SK-N-MC (cell line): Measurements from ENCODE around the gene CDIP1.

Source experiments
- DNase-seq: peaks from one replicate; pipeline ENCODE4 v3.0.0-alpha.2; 2011; ENCODE audit warnings: low read depth, low spot score
- H3K27ac ChIP-seq: fragments of 200-600 bp; sonication (generic); 2 replicates; pipeline ENCODE4 v1.5.1; 2016; ENCODE audit warnings: mixed run types
- H3K36me3 ChIP-seq: fragments of 200-600 bp; sonication (generic); 2 replicates; pipeline ENCODE4 v1.6.1; 2017; ENCODE audit warnings: antibody characterized with exemption, low read length, mixed read lengths; ENCODE audit not compliant: insufficient read depth
- H3K4me3 ChIP-seq: fragments of 200-600 bp; sonication (generic); 2 replicates; pipeline ENCODE4 v1.5.1; 2016
- H3K9ac ChIP-seq: fragments of 200-600 bp; sonication (generic); 2 replicates; pipeline ENCODE4 v1.8.0; 2017; ENCODE audit warnings: mixed run types, mixed read lengths; ENCODE audit not compliant: insufficient read length
- H3K9me3 ChIP-seq: fragments of 200-600 bp; sonication (generic); 2 replicates; pipeline ENCODE4 v1.6.1; 2017; ENCODE audit warnings: low read depth, mild to moderate bottlenecking, antibody characterized with exemption, low read length, moderate library complexity, mixed read lengths
- EZH2 ChIP-seq: fragments of 200-600 bp; sonication (generic); IDR thresholded peaks from one replicate; pipeline ENCODE4 v1.6.1; 2017; ENCODE audit warnings: antibody characterized with exemption
- FOXP2 ChIP-seq: optimal IDR thresholded peaks from 2 replicates; pipeline ENCODE3; 2011; ENCODE audit warnings: mild to moderate bottlenecking, moderate library complexity; ENCODE audit not compliant: insufficient read depth; ENCODE audit errors: extremely low read length, control extremely low read depth
- POLR2AphosphoS5 ChIP-seq: IDR thresholded peaks from 2 replicates; pipeline ENCODE4 v1.6.1; 2012; ENCODE audit warnings: mild to moderate bottlenecking, low read depth, low read length, borderline replicate concordance

The CDIP1 gene

DNA sequence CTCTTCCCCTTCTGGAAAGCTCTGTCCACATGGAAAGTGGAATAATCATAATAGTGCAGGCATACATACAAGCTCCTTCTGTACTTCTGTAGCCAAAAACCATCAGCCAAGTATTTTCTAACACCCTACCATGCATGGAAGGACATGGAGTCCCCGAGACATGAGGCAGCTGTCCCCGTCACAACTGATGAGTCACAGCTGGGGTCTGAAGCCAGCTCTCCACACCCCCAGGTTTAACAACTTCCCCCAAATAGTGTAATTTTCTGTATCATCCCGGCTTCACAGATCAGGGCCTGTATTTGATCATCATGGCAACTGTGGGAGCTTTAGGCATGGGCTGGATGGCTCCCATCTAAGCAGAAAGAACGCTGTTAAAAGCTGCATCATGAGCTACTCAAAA is 34.1 kb upstream of the CDIP1 start:
- no peak overlapping the region for H3K9ac ChIP-seq
- H3K4me3 ChIP-seq, result no peak overlapping the region
- no peaks in the 10 kb centered on the region for H3K9me3 ChIP-seq
- TF ChIP-seq FOXP2 (no peak), POLR2AphosphoS5 (no peak), EZH2 (no peak)
- no peak for DNase-seq
- no peak overlapping the region for H3K27ac ChIP-seq
- no peaks in the 10 kb centered on the region for H3K36me3 ChIP-seq

DNA sequence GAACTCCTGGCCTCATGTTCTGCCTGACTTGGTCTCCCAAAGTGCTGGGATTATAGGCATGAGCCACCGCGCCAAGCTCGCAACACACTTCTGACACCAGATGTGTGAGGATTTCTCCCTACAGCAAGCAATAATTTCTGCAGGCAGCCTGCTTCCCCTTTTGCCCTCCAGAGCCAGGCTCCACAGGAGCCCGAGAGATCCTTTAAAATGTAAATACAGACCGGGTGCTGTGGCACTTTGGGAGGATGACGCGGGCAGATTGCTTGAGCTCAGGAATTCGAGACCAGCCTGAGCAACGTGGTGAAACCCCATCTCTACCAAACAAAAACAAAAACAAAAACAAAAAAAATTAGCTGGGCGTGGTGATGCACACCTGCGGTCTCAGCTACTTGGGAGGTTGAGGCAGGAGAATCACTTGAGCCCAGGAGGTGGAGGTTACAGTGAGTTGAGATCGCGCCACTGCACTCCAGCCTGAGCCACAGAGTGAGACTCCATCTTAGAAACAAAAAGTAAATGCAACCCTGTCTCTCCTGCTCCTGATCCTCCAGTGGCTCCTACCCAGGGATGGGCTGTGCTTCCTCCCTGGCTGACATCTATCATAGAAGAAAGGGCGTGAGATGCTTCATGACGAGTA is 32.2 kb upstream of the CDIP1 start:
- no peak for TF ChIP-seq EZH2
- no peak for TF ChIP-seq POLR2AphosphoS5
- TF ChIP-seq FOXP2, result no peak
- Histone ChIP-seq H3K27ac (no peak overlapping the region), H3K4me3 (no peak overlapping the region), H3K9ac (no peak overlapping the region), H3K36me3 (no peaks in the 10 kb centered on the region), H3K9me3 (no peaks in the 10 kb centered on the region)
- DNase-seq, result no peak

DNA sequence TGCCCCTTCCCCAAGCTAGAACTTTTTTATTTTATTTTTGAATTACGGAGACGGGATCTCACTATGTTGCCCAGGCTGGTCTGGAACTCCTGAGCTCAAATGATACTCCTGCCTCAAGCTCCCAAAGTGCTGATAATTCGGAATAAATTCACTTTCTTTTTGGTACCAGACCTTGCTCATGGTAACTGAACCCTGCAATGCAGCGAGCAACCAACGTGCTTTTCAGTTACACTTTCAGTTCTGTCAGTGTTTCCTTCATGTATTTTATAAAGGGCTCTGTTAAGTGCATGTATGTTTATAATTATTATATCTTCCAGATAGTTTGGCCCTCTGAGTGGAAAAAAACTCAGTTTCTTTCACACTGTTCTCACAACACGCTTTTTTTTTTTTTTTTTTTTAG is 31.5 kb upstream of the CDIP1 start:
- Histone ChIP-seq H3K4me3 (no peak overlapping the region), H3K27ac (no peak overlapping the region), H3K9ac (no peak overlapping the region), H3K36me3 (no peaks in the 10 kb centered on the region), H3K9me3 (no peaks in the 10 kb centered on the region)
- no peak for TF ChIP-seq FOXP2
- TF ChIP-seq EZH2, result no peak
- no peak for TF ChIP-seq POLR2AphosphoS5
- no peak for DNase-seq

DNA sequence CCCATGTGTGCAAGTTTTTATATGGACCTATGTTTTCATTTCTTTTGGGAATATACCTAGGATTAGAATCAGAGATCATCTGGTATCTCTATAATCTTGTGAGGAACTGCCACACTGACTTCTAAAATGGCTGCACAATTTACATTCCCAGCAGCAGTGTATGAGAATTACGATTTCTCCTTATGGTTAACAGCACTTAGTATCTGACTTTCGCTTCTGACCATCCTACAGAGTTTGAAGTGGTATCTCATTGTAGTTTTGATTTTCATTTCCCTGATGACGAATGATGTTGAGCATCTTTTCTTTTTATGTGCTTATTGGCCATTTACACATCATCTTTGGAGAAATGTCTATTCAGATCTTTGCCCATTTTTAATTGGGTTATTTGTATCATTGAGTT is 27.6 kb upstream of the CDIP1 start:
- no peak for DNase-seq
- H3K4me3 ChIP-seq, result no peak overlapping the region
- TF ChIP-seq FOXP2 (no peak), EZH2 (no peak), POLR2AphosphoS5 (no peak)

DNA sequence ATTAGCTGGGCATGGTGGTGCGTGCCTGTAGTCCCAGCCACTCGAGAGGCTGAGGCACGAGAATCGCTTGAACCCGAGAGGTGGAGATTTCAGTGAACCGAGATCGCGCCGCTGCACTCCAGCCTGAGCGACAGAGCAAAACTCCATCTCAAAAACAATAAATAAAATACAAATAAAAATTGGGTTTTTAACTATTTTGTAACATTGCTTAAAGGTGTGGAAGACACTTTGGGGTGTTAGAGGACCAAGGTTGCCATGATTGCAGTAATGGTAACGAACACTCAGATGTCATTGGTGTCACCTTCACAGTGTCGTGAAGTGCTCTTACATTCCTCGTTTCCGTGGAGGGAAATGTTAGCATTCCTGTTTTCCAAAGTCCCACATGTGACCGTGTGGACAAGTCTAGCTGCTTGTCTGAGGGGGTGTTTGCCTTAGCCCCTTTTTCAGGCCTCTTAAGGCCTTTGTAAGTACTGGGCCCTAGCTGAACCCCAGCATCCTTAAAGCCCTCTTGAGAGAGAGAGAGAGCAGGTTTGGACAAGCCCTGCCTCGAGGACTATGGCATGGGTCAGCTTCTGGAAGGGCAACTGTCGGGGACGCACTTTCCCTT is 26.2 kb upstream of the CDIP1 start:
- Histone ChIP-seq H3K9ac (no peak overlapping the region), H3K36me3 (no peaks in the 10 kb centered on the region), H3K27ac (no peak overlapping the region), H3K4me3 (no peak overlapping the region), H3K9me3 (no peaks in the 10 kb centered on the region)
- no peak for DNase-seq
- TF ChIP-seq EZH2, result no peak
- no peak for TF ChIP-seq FOXP2
- TF ChIP-seq POLR2AphosphoS5, result no peak

More for the DNA sequence above, 27.6 kb upstream of the CDIP1 start:
- Histone ChIP-seq H3K36me3 (no peaks in the 10 kb centered on the region), H3K27ac (no peak overlapping the region), H3K9ac (no peak overlapping the region), H3K9me3 (no peaks in the 10 kb centered on the region)

DNA sequence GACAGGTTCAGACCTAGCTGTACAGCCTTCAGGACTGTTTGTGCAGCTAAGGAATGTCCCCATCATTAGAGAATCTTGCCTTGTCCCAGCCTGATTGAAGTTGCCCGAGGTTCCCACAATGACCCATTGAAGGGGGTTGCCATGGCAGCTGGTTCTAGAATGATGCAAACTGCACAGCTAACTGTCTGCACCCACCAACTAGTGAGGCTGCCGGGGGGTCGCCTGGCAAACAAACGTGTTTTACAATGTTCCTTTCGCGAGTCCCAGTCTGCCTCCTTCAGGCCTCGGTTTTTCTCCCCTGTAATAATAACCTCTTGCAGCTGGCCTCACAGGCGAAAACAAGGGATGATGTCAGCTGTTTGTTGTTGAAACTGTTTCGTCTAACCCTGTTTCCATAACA is 23.0 kb upstream of the CDIP1 start:
- no peak for TF ChIP-seq POLR2AphosphoS5
- no peak for TF ChIP-seq EZH2
- no peak for TF ChIP-seq FOXP2
- no peaks in the 10 kb centered on the region for H3K9me3 ChIP-seq
- H3K4me3 ChIP-seq, result no peak overlapping the region
- no peak for DNase-seq
- no peaks in the 10 kb centered on the region for H3K36me3 ChIP-seq
- H3K9ac ChIP-seq, result no peak overlapping the region
- no peak overlapping the region for H3K27ac ChIP-seq

DNA sequence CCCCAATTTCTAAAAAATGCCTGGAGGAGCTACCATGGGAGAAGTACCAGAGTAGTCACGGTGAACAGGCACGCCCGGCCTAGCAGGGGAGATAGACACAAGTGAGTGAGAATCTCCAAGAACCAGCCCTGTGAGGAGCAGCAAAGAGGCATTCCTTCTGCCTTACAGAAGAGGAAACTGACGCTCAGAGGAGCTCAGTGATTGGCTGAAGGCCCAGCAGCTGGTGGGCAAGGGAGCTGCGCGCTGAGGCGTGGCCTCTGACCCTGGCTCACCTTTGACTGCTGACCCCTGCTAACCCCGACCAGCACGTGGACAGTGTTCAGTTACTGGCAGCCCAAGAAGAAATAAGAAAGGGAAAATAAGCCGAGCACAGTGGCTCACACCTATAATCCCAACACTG is 19.4 kb upstream of the CDIP1 start:
- TF ChIP-seq POLR2AphosphoS5 (no peak), FOXP2 (no peak), EZH2 (no peak)
- Histone ChIP-seq H3K36me3 (no peaks in the 10 kb centered on the region), H3K27ac (no peak overlapping the region), H3K9me3 (no peaks in the 10 kb centered on the region), H3K9ac (no peak overlapping the region), H3K4me3 (no peak overlapping the region)
- no peak for DNase-seq

DNA sequence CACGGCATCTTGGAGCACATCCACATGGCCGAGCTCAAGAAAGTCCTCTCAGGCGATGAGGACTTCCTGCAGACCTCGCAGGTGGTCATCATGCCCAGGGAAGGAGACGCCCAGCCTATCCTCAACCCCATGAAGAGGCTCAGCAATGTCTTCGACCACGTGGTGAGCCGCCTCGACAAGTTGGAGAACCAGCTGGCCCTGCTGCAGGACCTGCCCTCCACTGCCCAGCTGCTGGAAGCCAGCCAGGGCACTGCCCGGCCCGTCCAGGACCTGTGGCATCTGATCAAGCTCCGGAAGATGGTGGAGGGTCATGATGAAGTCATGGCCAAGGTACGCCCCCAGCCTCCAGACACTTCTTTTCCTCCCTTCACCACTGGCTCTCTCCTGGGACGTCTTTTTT is 18.0 kb upstream of the CDIP1 start:
- Histone ChIP-seq H3K27ac (no peak overlapping the region), H3K36me3 (no peaks in the 10 kb centered on the region), H3K4me3 (no peak overlapping the region), H3K9ac (no peak overlapping the region), H3K9me3 (no peaks in the 10 kb centered on the region)
- no peak for DNase-seq
- TF ChIP-seq POLR2AphosphoS5 (no peak), FOXP2 (no peak), EZH2 (no peak)

DNA sequence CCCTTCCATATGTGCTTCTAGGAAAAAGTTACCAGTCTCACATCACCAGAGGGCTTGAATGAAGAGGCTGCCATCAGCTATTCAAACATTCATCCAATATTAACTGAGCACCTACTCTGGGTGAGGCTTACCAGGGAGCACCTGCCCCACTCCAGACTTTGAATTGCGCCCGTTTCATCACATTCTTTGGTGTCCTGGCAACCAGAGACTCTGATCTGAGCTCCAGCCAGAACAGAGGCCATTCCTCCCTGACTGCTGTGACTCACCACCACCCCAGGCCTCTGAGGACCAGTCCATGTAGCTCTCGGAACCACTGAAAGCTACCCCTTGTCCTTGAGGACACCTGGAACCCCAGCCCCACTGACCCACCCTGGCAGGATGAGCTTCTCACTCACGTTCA is 17.5 kb upstream of the CDIP1 start, which contains the start of gene C16orf96:
TSS of gene C16orf96 (plus strand) at position 229 of the 400 bp plus-strand sequence. CDS start at position 379, 150 bp downstream.
- no peaks in the 10 kb centered on the region for H3K9me3 ChIP-seq
- H3K27ac ChIP-seq, result no peak within 1 kb of the TSS
- TF ChIP-seq FOXP2 (no peak), EZH2 (no peak), POLR2AphosphoS5 (no peak)
- DNase-seq, result no peak
- no peak within 1 kb of the TSS for H3K9ac ChIP-seq
- H3K36me3 ChIP-seq, result no peaks in the 10 kb centered on the region
- H3K4me3 ChIP-seq, result no peak within 1 kb of the TSS
